H1 (cell line): ENCODE results near the gene ZMPSTE24. TPM values are rescaled to one million over a fixed set of nuclear protein-coding genes. Genes with fewer than 3 reads are reported as not detected.

Experiments used
- ATF3 ChIP-seq: IDR thresholded peaks from 2 replicates; pipeline ENCODE4 v1.6.1; 2011; ENCODE audit warnings: low read depth, mild to moderate bottlenecking, low read length; ENCODE audit not compliant: insufficient read depth
- CEBPB ChIP-seq: IDR thresholded peaks from 2 replicates; pipeline ENCODE4 v1.6.1; 2012; ENCODE audit warnings: low read depth, low read length
- CHD1 ChIP-seq: IDR thresholded peaks from 2 replicates; pipeline ENCODE4 v1.6.1; 2012; ENCODE audit warnings: low read depth, low read length, improper control_type of control experiment
- CHD2 ChIP-seq: IDR thresholded peaks from 2 replicates; pipeline ENCODE4 v1.6.1; 2012; ENCODE audit warnings: low read length, improper control_type of control experiment
- EZH2 ChIP-seq: fragments of 200-600 bp; sonication (generic); IDR thresholded peaks from 2 replicates; pipeline ENCODE4 v1.7.1; 2012; ENCODE audit warnings: low read depth, mild to moderate bottlenecking, moderate library complexity, low read length, inconsistent platforms; ENCODE audit not compliant: severe bottlenecking
- PHF8 ChIP-seq: fragments of 200-600 bp; sonication (generic); conservative IDR thresholded peaks from 2 replicates; pipeline ENCODE4 v1.7.1; 2012; ENCODE audit warnings: low read depth, mild to moderate bottlenecking, inconsistent platforms, low read length, moderate library complexity
- POLR2A ChIP-seq, 2 experiments: IDR thresholded peaks; 1 replicate in 1 of 2; 2 replicates in 1 of 2; pipeline ENCODE4 v1.6.1; 2011; ENCODE audit warnings: low read depth in 2 of 2, low read length in 2 of 2, mild to moderate bottlenecking in 2 of 2; ENCODE audit errors: control extremely low read depth in 1 of 2
- SP2 ChIP-seq: IDR thresholded peaks from 2 replicates; pipeline ENCODE4 v1.6.1; 2012; ENCODE audit warnings: mild to moderate bottlenecking, low read length, inconsistent platforms
- SP4 ChIP-seq: IDR thresholded peaks from 2 replicates; pipeline ENCODE4 v1.6.1; 2012; ENCODE audit warnings: low read length, inconsistent platforms
- TAF7 ChIP-seq: optimal IDR thresholded peaks from 2 replicates; pipeline ENCODE3; 2011; ENCODE audit warnings: low read depth, mild to moderate bottlenecking, inconsistent platforms, low read length, moderate library complexity, borderline replicate concordance
- YY1 ChIP-seq: IDR thresholded peaks from 2 replicates; pipeline ENCODE4 v1.6.1; 2011; ENCODE audit warnings: low read depth, mild to moderate bottlenecking, low read length
- polyA plus RNA-seq, 7 experiments: library from polyadenylated mRNA; depleted of rRNA in 3 of 7; stranded (reverse) in 5 of 7; unstranded in 2 of 7; fragments of >200 nt in 5 of 7; fragments of 200-250 nt in 2 of 7; gene quantifications; 1 replicate in 5 of 7; 2 replicates in 1 of 7; 4 replicates in 1 of 7; pipeline versions ENCODE4 v1.2.1 to v1.2.3, GENCODE V29; 2011 to 2013; ENCODE audit warnings: missing spikeins in 2 of 7, mixed read lengths in 2 of 7
- total RNA-seq: library from RNA; stranded (reverse); fragmentation: NEBNext Ultra II Directional; extraction: Animal tissue kit (Norgen Biotek cat#: 25700); gene quantifications from 2 replicates; pipeline ENCODE4 v1.2.1, GENCODE V29; 2021
- TF ChIP-seq, protein P1 (sequence below): fragments of 300-600 bp; sonication (generic); IDR thresholded peaks from 2 replicates; pipeline ENCODE4 v1.7.1; 2012; ENCODE audit warnings: low read length, moderate library complexity, mild to moderate bottlenecking, inconsistent platforms; ENCODE audit not compliant: insufficient replicate concordance
- TF ChIP-seq, protein P2 (sequence below): IDR thresholded peaks from 2 replicates; pipeline ENCODE4 v1.6.1; 2012; ENCODE audit warnings: inconsistent platforms

Gene ZMPSTE24
- total and polyA plus RNA-seq, 2 of the 8 experiments (the other 6 are each of a cell fraction or from before 2014, with no cell fraction given), result 12.7 to 42.9 TPM

DNA sequence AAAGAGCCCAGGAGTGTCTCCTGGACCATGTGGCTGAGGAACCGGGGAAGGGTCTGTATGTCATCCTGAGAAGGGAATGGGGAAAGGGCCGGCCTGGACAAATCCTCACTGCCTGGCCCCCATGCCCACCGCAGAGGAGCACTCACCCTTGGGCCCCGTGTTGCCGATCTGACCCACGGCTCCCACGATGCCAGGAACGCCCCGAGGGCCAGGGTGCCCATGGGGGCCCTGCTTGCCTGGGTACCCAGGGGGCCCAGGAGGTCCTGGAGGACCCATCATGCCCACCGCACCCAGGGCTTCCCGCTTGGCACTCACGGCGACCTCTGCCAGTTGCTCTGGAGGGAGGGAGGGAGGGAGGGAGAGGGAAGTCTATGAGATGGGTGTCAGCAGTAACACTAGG, 44.4 kb downstream of the ZMPSTE24 start (continued):
- TF ChIP-seq, protein P1, sequence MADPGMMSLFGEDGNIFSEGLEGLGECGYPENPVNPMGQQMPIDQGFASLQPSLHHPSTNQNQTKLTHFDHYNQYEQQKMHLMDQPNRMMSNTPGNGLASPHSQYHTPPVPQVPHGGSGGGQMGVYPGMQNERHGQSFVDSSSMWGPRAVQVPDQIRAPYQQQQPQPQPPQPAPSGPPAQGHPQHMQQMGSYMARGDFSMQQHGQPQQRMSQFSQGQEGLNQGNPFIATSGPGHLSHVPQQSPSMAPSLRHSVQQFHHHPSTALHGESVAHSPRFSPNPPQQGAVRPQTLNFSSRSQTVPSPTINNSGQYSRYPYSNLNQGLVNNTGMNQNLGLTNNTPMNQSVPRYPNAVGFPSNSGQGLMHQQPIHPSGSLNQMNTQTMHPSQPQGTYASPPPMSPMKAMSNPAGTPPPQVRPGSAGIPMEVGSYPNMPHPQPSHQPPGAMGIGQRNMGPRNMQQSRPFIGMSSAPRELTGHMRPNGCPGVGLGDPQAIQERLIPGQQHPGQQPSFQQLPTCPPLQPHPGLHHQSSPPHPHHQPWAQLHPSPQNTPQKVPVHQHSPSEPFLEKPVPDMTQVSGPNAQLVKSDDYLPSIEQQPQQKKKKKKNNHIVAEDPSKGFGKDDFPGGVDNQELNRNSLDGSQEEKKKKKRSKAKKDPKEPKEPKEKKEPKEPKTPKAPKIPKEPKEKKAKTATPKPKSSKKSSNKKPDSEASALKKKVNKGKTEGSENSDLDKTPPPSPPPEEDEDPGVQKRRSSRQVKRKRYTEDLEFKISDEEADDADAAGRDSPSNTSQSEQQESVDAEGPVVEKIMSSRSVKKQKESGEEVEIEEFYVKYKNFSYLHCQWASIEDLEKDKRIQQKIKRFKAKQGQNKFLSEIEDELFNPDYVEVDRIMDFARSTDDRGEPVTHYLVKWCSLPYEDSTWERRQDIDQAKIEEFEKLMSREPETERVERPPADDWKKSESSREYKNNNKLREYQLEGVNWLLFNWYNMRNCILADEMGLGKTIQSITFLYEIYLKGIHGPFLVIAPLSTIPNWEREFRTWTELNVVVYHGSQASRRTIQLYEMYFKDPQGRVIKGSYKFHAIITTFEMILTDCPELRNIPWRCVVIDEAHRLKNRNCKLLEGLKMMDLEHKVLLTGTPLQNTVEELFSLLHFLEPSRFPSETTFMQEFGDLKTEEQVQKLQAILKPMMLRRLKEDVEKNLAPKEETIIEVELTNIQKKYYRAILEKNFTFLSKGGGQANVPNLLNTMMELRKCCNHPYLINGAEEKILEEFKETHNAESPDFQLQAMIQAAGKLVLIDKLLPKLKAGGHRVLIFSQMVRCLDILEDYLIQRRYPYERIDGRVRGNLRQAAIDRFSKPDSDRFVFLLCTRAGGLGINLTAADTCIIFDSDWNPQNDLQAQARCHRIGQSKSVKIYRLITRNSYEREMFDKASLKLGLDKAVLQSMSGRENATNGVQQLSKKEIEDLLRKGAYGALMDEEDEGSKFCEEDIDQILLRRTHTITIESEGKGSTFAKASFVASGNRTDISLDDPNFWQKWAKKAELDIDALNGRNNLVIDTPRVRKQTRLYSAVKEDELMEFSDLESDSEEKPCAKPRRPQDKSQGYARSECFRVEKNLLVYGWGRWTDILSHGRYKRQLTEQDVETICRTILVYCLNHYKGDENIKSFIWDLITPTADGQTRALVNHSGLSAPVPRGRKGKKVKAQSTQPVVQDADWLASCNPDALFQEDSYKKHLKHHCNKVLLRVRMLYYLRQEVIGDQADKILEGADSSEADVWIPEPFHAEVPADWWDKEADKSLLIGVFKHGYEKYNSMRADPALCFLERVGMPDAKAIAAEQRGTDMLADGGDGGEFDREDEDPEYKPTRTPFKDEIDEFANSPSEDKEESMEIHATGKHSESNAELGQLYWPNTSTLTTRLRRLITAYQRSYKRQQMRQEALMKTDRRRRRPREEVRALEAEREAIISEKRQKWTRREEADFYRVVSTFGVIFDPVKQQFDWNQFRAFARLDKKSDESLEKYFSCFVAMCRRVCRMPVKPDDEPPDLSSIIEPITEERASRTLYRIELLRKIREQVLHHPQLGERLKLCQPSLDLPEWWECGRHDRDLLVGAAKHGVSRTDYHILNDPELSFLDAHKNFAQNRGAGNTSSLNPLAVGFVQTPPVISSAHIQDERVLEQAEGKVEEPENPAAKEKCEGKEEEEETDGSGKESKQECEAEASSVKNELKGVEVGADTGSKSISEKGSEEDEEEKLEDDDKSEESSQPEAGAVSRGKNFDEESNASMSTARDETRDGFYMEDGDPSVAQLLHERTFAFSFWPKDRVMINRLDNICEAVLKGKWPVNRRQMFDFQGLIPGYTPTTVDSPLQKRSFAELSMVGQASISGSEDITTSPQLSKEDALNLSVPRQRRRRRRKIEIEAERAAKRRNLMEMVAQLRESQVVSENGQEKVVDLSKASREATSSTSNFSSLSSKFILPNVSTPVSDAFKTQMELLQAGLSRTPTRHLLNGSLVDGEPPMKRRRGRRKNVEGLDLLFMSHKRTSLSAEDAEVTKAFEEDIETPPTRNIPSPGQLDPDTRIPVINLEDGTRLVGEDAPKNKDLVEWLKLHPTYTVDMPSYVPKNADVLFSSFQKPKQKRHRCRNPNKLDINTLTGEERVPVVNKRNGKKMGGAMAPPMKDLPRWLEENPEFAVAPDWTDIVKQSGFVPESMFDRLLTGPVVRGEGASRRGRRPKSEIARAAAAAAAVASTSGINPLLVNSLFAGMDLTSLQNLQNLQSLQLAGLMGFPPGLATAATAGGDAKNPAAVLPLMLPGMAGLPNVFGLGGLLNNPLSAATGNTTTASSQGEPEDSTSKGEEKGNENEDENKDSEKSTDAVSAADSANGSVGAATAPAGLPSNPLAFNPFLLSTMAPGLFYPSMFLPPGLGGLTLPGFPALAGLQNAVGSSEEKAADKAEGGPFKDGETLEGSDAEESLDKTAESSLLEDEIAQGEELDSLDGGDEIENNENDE, result no peak
- TF ChIP-seq SP2, result no peak
- TF ChIP-seq EZH2, result no peak
- no peak for TF ChIP-seq YY1
- TF ChIP-seq TAF7, result no peak
- no peak for TF ChIP-seq PHF8
- no peak for TF ChIP-seq ATF3
- TF ChIP-seq, protein P2, sequence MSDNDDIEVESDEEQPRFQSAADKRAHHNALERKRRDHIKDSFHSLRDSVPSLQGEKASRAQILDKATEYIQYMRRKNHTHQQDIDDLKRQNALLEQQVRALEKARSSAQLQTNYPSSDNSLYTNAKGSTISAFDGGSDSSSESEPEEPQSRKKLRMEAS, result no peak
- no peak for TF ChIP-seq SP4
- no peak for TF ChIP-seq CHD1
- no peak for TF ChIP-seq POLR2A (IDR thresholded peaks at IDR 0.05; ENCODE audit: control extremely low read depth in 1 of 2, low read depth in 2 of 2, low read length in 2 of 2)
- no peak for TF ChIP-seq CHD2
- no peak for TF ChIP-seq CEBPB
- TF ChIP-seq, all 59 proteins: peak for 0
